GM12874 (cell line): ENCODE results near the gene SH3BP4.

Experiments used
- CTCF ChIP-seq: IDR thresholded peaks from 2 replicates; pipeline ENCODE4 v1.5.1; 2011; ENCODE audit warnings: low read depth, mild to moderate bottlenecking, control low read depth, low read length, moderate library complexity; ENCODE audit not compliant: insufficient read depth

Gene SH3BP4

GRCh38 chr2:235021752-235022151 is 69.9 kb downstream of the SH3BP4 start:
- no peak for TF ChIP-seq CTCF

- no peak for TF ChIP-seq CTCF
These were observed 72.5 kb downstream of the SH3BP4 start for GRCh38 chr2:235024191-235024860.

DNA sequence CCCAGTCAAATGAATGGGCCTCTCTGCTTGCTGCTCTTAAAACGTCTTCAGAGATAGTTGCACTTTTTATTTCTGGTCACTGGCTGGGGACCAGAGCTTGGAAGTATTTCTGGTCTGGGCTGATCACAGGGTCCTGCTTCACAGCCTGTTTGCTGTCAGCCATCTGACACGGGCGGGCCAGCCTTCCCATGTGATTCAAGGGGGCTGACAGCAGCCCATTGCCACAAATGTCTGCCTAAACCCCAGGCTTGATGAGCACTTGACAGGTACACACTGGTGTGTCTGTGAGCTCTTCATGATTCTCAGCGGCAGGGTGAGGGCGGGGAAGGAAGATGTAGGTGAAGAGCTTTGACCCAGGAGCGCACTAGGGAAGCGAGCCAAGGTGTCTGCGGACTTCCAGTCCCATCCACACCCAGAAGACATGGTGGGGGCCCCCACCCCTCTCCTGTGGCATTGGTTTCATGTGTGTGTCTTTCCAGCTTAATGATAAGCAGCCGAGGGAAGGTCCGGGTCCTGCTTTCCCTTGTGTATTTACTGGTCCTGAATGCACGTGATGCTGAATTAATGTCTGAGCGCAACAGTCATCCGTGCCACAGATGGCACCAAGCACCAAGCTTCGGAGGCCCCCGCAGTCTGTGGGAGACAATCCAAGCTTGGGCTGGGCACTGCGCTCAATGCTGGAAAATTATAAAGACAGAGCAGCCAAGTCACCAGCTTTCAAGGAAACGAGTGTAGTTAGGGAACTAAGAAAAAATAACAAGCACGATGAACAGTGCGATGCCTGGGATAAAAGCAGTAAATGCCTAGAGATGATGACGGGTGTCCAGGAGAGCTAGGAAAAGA is 73.3 kb downstream of the SH3BP4 start:
- TF ChIP-seq CTCF, result no peak

GRCh38 chr2:235025800-235026536 is 74.2 kb downstream of the SH3BP4 start:
- TF ChIP-seq CTCF, result no peak

- no peak for TF ChIP-seq CTCF
These were observed 75.1 kb downstream of the SH3BP4 start for GRCh38 chr2:235026649-235027557.

DNA sequence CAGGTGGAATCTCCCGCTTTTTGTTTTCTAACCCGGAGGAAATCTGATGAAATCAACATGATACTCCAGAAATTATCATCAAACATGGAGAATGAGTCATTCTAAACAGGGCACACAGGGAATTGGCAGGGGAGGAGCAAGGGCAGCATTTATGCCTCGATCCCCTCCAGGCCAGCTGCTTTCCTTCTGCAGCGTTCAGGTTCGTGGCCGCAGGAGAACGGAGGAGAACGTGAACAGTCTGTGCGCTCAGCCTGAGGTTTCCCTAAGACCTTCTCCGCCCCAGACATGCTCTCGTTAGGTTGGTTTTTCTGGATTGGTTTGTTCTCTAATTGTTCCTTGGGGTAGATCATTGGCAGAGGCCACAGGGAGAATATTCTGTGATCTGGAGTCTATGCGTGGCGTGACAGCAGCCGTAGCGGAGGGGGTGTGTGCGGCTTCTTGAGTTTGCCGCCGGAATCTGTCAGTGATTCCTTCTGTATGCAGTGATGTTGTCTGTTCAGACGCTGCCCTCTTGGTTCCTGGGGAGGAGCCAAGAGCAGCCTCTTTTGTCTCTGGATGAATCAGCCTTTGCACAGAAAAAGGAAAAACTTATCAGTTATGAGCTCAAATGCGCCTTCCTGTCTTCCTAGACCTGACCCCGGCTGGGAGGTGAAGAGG is 75.9 kb downstream of the SH3BP4 start:
- TF ChIP-seq CTCF, result no peak
